A549 treated with ZK216348 at 1 μM for 4 hours (cell line): ENCODE results near the gene RETNLB. TPM values are rescaled to one million over a fixed set of nuclear protein-coding genes. Genes with fewer than 3 reads are reported as not detected.

Source experiments
- total RNA-seq: library from RNA; stranded (reverse); fragments of 200-300 nt; extraction: Qiagen RNA extraction; gene quantifications from 5 replicates; pipeline ENCODE4 v1.2.3, GENCODE V29; 2022; ENCODE audit warnings: low read depth

Gene RETNLB, protein sequence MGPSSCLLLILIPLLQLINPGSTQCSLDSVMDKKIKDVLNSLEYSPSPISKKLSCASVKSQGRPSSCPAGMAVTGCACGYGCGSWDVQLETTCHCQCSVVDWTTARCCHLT
- total RNA-seq = not detected in 5 replicates

DNA sequence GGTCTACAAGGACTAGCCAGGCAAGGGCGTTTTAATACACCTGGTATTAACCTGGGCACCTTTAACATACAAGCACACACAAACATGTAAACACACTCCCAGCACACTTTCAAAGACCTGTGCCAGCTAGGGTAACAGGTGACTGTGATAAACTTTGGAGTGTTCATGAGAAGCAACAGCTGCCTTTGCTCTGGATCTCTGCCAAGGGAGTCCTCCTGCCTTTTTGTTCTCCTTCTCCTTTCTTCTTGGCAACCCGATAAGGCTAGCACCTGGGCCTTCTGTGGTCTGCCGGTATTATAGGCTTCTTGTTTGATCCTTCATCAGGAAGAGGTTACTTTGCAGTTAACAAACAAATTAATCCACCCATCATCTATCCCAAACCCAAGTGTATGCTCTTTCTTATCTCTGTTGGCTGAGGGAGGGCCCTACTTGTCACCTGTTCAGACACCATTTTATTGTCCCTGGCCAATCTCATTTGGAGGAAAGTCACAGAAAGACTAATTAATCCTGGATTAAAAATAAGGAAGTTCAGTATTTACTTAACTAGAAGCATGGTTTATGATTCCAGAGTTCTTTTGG, at the start of gene RETNLB:
Gene RETNLB, minus strand, starts transcription at position 7 of the 579 bp plus-strand sequence. CDS start 225 bp downstream, outside the sequence.

Other genes starting within 250 kb of the RETNLB start
- 0.12 to 0.23 TPM (median 0.15 TPM) in 5 replicates for gene MYH15, start 246.8 kb downstream of the RETNLB start, total RNA-seq
- gene CIP2A, start 168.0 kb downstream of the RETNLB start, total RNA-seq = 13.2 to 23.3 TPM (median 19.4 TPM) in 5 replicates
- 3.4 to 5.0 TPM (median 4.1 TPM) in 5 replicates for gene DZIP3, start 167.7 kb downstream of the RETNLB start, total RNA-seq
- not detected in 5 replicates for gene TRAT1, start 65.4 kb upstream of the RETNLB start, total RNA-seq
- gene GUCA1C, start 196.5 kb upstream of the RETNLB start, total RNA-seq = not detected in 5 replicates